ENCODE measurements around the gene ARL15. TPM values are rescaled to one million over a fixed set of nuclear protein-coding genes. Genes with fewer than 3 reads are reported as not detected.

The ARL15 gene
- polyA plus RNA-seq, 6 donors from 2014 or later: 16.1 to 27.1 (median 21.2) TPM

GRCh38 chr5:54273715-54274114, 36.7 kb downstream of the ARL15 start:
- Mint-ChIP-seq H3K36me3 (peaks cover 0 to 11% of the 10 kb centered on the region in 2 donors), H3K9me3 (peaks cover 0 to 1% (median 0%) of the 10 kb centered on the region in 7 donors), H3K27ac (peak overlapping the region in 1 of 6 donors; percentile 44), H3K4me1 (peaks cover 7 to 15% (median 8%) of the 10 kb centered on the region in 3 donors), H3K4me3 (no peak overlapping the region), H3K27me3 (no peaks in the 10 kb centered on the region)
- DNase-seq (no peak), ATAC-seq (ENCODE audit: low read depth in 2 of 2) (no peak)

- Mint-ChIP-seq H3K9me3 (peaks cover 0 to 1% (median 0%) of the 10 kb centered on the region in 7 donors), H3K4me3 (no peak overlapping the region), H3K36me3 (peaks cover 0 to 1% of the 10 kb centered on the region in 2 donors), H3K27ac (no peak overlapping the region), H3K27me3 (no peaks in the 10 kb centered on the region), H3K4me1 (peaks cover 7 to 8% (median 8%) of the 10 kb centered on the region in 3 donors)
- DNase-seq (no peak), ATAC-seq (ENCODE audit: low read depth in 2 of 2) (no peak)
Observed at GRCh38 chr5:54272746-54273145, 37.6 kb downstream of the ARL15 start.

- peaks cover 0 to 1% (median 0%) of the 10 kb centered on the region in 7 donors for H3K9me3 Mint-ChIP-seq
- ATAC-seq (ENCODE audit: low read depth in 2 of 2): no peak
- no peak overlapping the region for H3K27ac Mint-ChIP-seq
- H3K36me3 Mint-ChIP-seq: no peaks in the 10 kb centered on the region
- H3K4me3 Mint-ChIP-seq: no peak overlapping the region
- H3K27me3 Mint-ChIP-seq: no peaks in the 10 kb centered on the region
- DNase-seq: no peak
- H3K4me1 Mint-ChIP-seq: peaks cover 0 to 10% (median 8%) of the 10 kb centered on the region in 3 donors
Observed at GRCh38 chr5:54270326-54270725, 40.0 kb downstream of the ARL15 start.

- Mint-ChIP-seq H3K4me1 (peaks cover 11 to 21% (median 12%) of the 10 kb centered on the region in 3 donors), H3K4me3 (no peak overlapping the region), H3K27me3 (no peaks in the 10 kb centered on the region), H3K27ac (no peak overlapping the region), H3K9me3 (peaks cover 0 to 1% (median 0%) of the 10 kb centered on the region in 7 donors), H3K36me3 (no peaks in the 10 kb centered on the region)
- no peak for ATAC-seq (ENCODE audit: low read depth in 2 of 2)
- DNase-seq: no peak
Observed at GRCh38 chr5:54264574-54264973, 45.8 kb downstream of the ARL15 start.

- DNase-seq (no peak), ATAC-seq (ENCODE audit: low read depth in 2 of 2) (no peak)
- Mint-ChIP-seq H3K27me3 (no peaks in the 10 kb centered on the region), H3K9me3 (no peaks in the 10 kb centered on the region), H3K27ac (no peak overlapping the region), H3K36me3 (no peaks in the 10 kb centered on the region), H3K4me1 (peaks cover 11 to 26% (median 23%) of the 10 kb centered on the region in 3 donors), H3K4me3 (no peak overlapping the region)
Observed at GRCh38 chr5:54263447-54263846, 46.9 kb downstream of the ARL15 start.

GRCh38 chr5:54261596-54261995, 48.8 kb downstream of the ARL15 start:
- Mint-ChIP-seq H3K9me3 (no peaks in the 10 kb centered on the region), H3K4me1 (peaks cover 15 to 42% (median 36%) of the 10 kb centered on the region in 3 donors)
- no peak for DNase-seq

GRCh38 chr5:54259981-54260380, 50.4 kb downstream of the ARL15 start:
- no peak for ATAC-seq (ENCODE audit: low read depth in 2 of 2)
- H3K27ac Mint-ChIP-seq: no peak overlapping the region
- H3K4me1 Mint-ChIP-seq: peaks cover 25 to 47% (median 47%) of the 10 kb centered on the region in 3 donors
- H3K36me3 Mint-ChIP-seq: peaks cover 0 to 5% of the 10 kb centered on the region in 2 donors
- no peak overlapping the region for H3K4me3 Mint-ChIP-seq
- no peak for DNase-seq
- H3K27me3 Mint-ChIP-seq: no peaks in the 10 kb centered on the region
- no peaks in the 10 kb centered on the region for H3K9me3 Mint-ChIP-seq

More at GRCh38 chr5:54261596-54261995, 48.8 kb downstream of the ARL15 start:
- ATAC-seq (ENCODE audit: low read depth in 2 of 2): no peak
- Mint-ChIP-seq H3K4me3 (no peak overlapping the region), H3K27ac (no peak overlapping the region), H3K36me3 (peaks cover 0 to 4% of the 10 kb centered on the region in 2 donors), H3K27me3 (no peaks in the 10 kb centered on the region)

GRCh38 chr5:54259090-54259489, 51.3 kb downstream of the ARL15 start:
- ATAC-seq (ENCODE audit: low read depth in 2 of 2) (no peak), DNase-seq (no peak)
- Mint-ChIP-seq H3K27me3 (no peaks in the 10 kb centered on the region), H3K36me3 (peaks cover 0 to 5% of the 10 kb centered on the region in 2 donors), H3K27ac (no peak overlapping the region), H3K4me3 (no peak overlapping the region), H3K4me1 (peaks cover 19 to 46% (median 45%) of the 10 kb centered on the region in 3 donors), H3K9me3 (no peaks in the 10 kb centered on the region)

- ATAC-seq (ENCODE audit: low read depth in 2 of 2): no peak
- no peaks in the 10 kb centered on the region for H3K27me3 Mint-ChIP-seq
- no peak overlapping the region for H3K4me3 Mint-ChIP-seq
- H3K27ac Mint-ChIP-seq: peak overlapping the region in 1 of 6 donors; percentile 72
- DNase-seq: no peak
- H3K36me3 Mint-ChIP-seq: peaks cover 0 to 5% of the 10 kb centered on the region in 2 donors
- no peaks in the 10 kb centered on the region for H3K9me3 Mint-ChIP-seq
- H3K4me1 Mint-ChIP-seq: peaks cover 14 to 42% (median 41%) of the 10 kb centered on the region in 3 donors
Observed at GRCh38 chr5:54257366-54258118, 52.8 kb downstream of the ARL15 start.

- no peak overlapping the region for H3K4me3 Mint-ChIP-seq
- H3K36me3 Mint-ChIP-seq: peaks cover 0 to 5% of the 10 kb centered on the region in 2 donors
- ATAC-seq (ENCODE audit: low read depth in 2 of 2): no peak
- peaks cover 14 to 37% (median 36%) of the 10 kb centered on the region in 3 donors for H3K4me1 Mint-ChIP-seq
- H3K9me3 Mint-ChIP-seq: no peaks in the 10 kb centered on the region
- H3K27me3 Mint-ChIP-seq: no peaks in the 10 kb centered on the region
- DNase-seq: no peak
- peak overlapping the region in 1 of 6 donors; percentile 3 for H3K27ac Mint-ChIP-seq
Observed at GRCh38 chr5:54254482-54255198, 55.7 kb downstream of the ARL15 start.

GRCh38 chr5:54251981-54252380, 58.4 kb downstream of the ARL15 start:
- H3K36me3 Mint-ChIP-seq: peaks cover 0 to 4% of the 10 kb centered on the region in 2 donors
- no peaks in the 10 kb centered on the region for H3K27me3 Mint-ChIP-seq
- peaks cover 14 to 21% (median 15%) of the 10 kb centered on the region in 3 donors for H3K4me1 Mint-ChIP-seq
- no peak overlapping the region for H3K27ac Mint-ChIP-seq
- ATAC-seq (ENCODE audit: low read depth in 2 of 2): no peak
- no peak for DNase-seq
- no peak overlapping the region for H3K4me3 Mint-ChIP-seq
- no peaks in the 10 kb centered on the region for H3K9me3 Mint-ChIP-seq

- H3K4me3 Mint-ChIP-seq: no peak overlapping the region
- DNase-seq (peak; percentile 28), ATAC-seq (ENCODE audit: low read depth in 2 of 2) (peak; percentile 67 to 74)
- H3K36me3 Mint-ChIP-seq: peaks cover 0 to 6% of the 10 kb centered on the region in 2 donors
- no peak overlapping the region for H3K27ac Mint-ChIP-seq
- no peaks in the 10 kb centered on the region for H3K9me3 Mint-ChIP-seq
- no peaks in the 10 kb centered on the region for H3K27me3 Mint-ChIP-seq
- peaks cover 7 to 12% (median 9%) of the 10 kb centered on the region in 3 donors for H3K4me1 Mint-ChIP-seq
Observed at GRCh38 chr5:54249210-54250028, 61.0 kb downstream of the ARL15 start.

GRCh38 chr5:54247226-54247625, 63.1 kb downstream of the ARL15 start:
- Mint-ChIP-seq H3K4me1 (peaks cover 7 to 9% (median 8%) of the 10 kb centered on the region in 3 donors), H3K9me3 (no peaks in the 10 kb centered on the region), H3K27ac (no peak overlapping the region), H3K36me3 (peaks cover 0 to 6% of the 10 kb centered on the region in 2 donors), H3K4me3 (no peak overlapping the region), H3K27me3 (no peaks in the 10 kb centered on the region)
- ATAC-seq (ENCODE audit: low read depth in 2 of 2) (no peak), DNase-seq (no peak)
